ENCODE measurements around the gene YIF1B. TPM values are rescaled to one million over a fixed set of nuclear protein-coding genes. Genes with fewer than 3 reads are reported as not detected.

The YIF1B gene
- total RNA-seq, 1 experiment from 2014 or later: 73.2 TPM

GRCh38 chr19:38346837-38347236 is 31.1 kb upstream of the YIF1B start:
- Mint-ChIP-seq H3K27me3 (ENCODE audit: low read depth) (peaks cover 9% of the 10 kb centered on the region), H3K9me3 (no peaks in the 10 kb centered on the region), H3K27ac (no peak overlapping the region), H3K4me1 (peaks cover 3 to 4% of the 10 kb centered on the region in 2 experiments; a peak in 2 of 4 replicates), H3K36me3 (ENCODE audit: insufficient read depth in 1 of 3, low read depth in 3 of 3) (no peaks in the 10 kb centered on the region), H3K4me3 (no peak overlapping the region)
- H3K79me2 ChIP-seq (ENCODE audit: insufficient read depth, low read length): no peaks in the 10 kb centered on the region
- no peak overlapping the region for H2AFZ ChIP-seq (ENCODE audit: low read length)
- no peak overlapping the region for H2BK5ac ChIP-seq (ENCODE audit: insufficient read length, low read length)
- TF ChIP-seq CTCF (conservative IDR thresholded peaks at IDR 0.05): no peak
- no peak overlapping the region for H3K18ac ChIP-seq (ENCODE audit: insufficient read length, low read depth, low read length)
- H2AK5ac ChIP-seq (ENCODE audit: insufficient read length, low read length): no peak overlapping the region
- no peak overlapping the region for H3T11ph ChIP-seq (ENCODE audit: low read length)
- H4K8ac ChIP-seq (replicated peaks; ENCODE audit: insufficient read length, low read depth, low read length): no peak overlapping the region
- no peaks in the 10 kb centered on the region for H3K27me3 ChIP-seq (ENCODE audit: insufficient read depth, low read length)
- H3K14ac ChIP-seq (ENCODE audit: insufficient read depth, low read length): no peak overlapping the region
- no peaks in the 10 kb centered on the region for H3K23me2 ChIP-seq (ENCODE audit: insufficient read length, low read depth, low read length, poor library complexity, severe bottlenecking)
- H4K91ac ChIP-seq (ENCODE audit: insufficient read length, low read depth, low read length): no peak overlapping the region
- H3K56ac ChIP-seq (ENCODE audit: insufficient read length, low read depth, low read length): no peak overlapping the region
- H3K4me2 ChIP-seq (ENCODE audit: insufficient read depth, insufficient read length, low read length): no peak overlapping the region
- H2BK120ac ChIP-seq (ENCODE audit: low read depth, low read length, poor library complexity, severe bottlenecking): no peak overlapping the region
- no peak overlapping the region for H3K4ac ChIP-seq (ENCODE audit: low read depth, low read length)
- H3K9me3 ChIP-seq (ENCODE audit: control insufficient read depth, low read depth, low read length): no peaks in the 10 kb centered on the region
- no peak overlapping the region for H3K27ac ChIP-seq (ENCODE audit: insufficient read length, low read depth, low read length)
- no peak overlapping the region for H3K23ac ChIP-seq (ENCODE audit: insufficient read length, low read depth, low read length)
- H3K4me1 ChIP-seq (ENCODE audit: insufficient read depth, low read length): no peaks in the 10 kb centered on the region
- H3K9ac ChIP-seq (ENCODE audit: extremely low read depth, insufficient read length, low read length): no peak overlapping the region
- H2BK15ac ChIP-seq (ENCODE audit: low read depth, low read length): no peak overlapping the region
- no peaks in the 10 kb centered on the region for H4K20me1 ChIP-seq (ENCODE audit: control insufficient read depth, insufficient read depth, insufficient read length)
- no peak for DNase-seq
- no peak overlapping the region for H4K5ac ChIP-seq (ENCODE audit: insufficient read length, low read depth, low read length)
- no CpG with 5 or more reads among the region's 4 CpGs for WGBS (ENCODE audit: extremely low coverage, insufficient read length, low lambda C conversion rate)
- no peak overlapping the region for H2BK20ac ChIP-seq (ENCODE audit: low read depth, low read length, poor library complexity, severe bottlenecking)
- H3K79me1 ChIP-seq (ENCODE audit: insufficient read depth, low read depth, low read length, poor library complexity, severe bottlenecking): no peaks in the 10 kb centered on the region
- no peak overlapping the region for H2BK12ac ChIP-seq (ENCODE audit: insufficient read length, low read depth, low read length)
